Caco-2 (cell line): ENCODE measurements around the gene FHDC1. TPM values are rescaled to one million over a fixed set of nuclear protein-coding genes. Genes with fewer than 3 reads are reported as not detected.

ENCODE experiments used
- BruUV-seq: library from RNA; stranded (reverse); fragments of 400-500 nt; replicated peaks from 2 replicates; lab custom pipeline; 2021; lab: Mats Ljungman, UMichigan
- CTCF ChIA-PET: fragments of 300-600 bp; sonication (Branson Sonifier 250); formaldehyde crosslinking; loops from one replicate; lab custom pipeline; 2022; ENCODE audit warnings: antibody characterized with exemption; lab: Charles Lee
- POLR2A ChIA-PET: fragments of 300-600 bp; sonication (Branson Sonifier 250); formaldehyde crosslinking; loops from one replicate; lab custom pipeline; 2022; ENCODE audit warnings: antibody characterized with exemption; lab: Charles Lee
- DNase-seq, 2 experiments: peaks; one replicate each; pipeline versions ENCODE4 v3.0.0 to v3.0.0-alpha.2; 2020 to 2022
- H3K27me3 ChIP-seq: replicated peaks from 2 replicates; pipeline ENCODE4 v1.6.0; 2011; ENCODE audit warnings: low read length; ENCODE audit not compliant: control insufficient read depth, insufficient read depth
- H3K36me3 ChIP-seq: 2 replicates; pipeline ENCODE4 v1.5.1; 2011; ENCODE audit warnings: low read length; ENCODE audit not compliant: control insufficient read depth, insufficient read depth
- H3K4me1 ChIP-seq: fragments of 250-450 bp; sonication (Bioruptor Pico); 2 replicates; pipeline ENCODE4 v1.5.1; 2020; ENCODE audit warnings: mild to moderate bottlenecking
- H3K4me3 ChIP-seq: 2 replicates; pipeline ENCODE4 v1.5.1; 2011; ENCODE audit warnings: low read depth, mild to moderate bottlenecking, control low read depth, low read length
- H3K9me3 ChIP-seq: fragments of 250-450 bp; sonication (Bioruptor Pico); 2 replicates; pipeline ENCODE4 v1.5.1; 2020; ENCODE audit warnings: mild to moderate bottlenecking, moderate library complexity
- H3K27ac Mint-ChIP-seq: one replicate; pipeline ENCODE4 v1.8.0; 2022; ENCODE audit warnings: mixed read lengths; ENCODE audit not compliant: unreplicated experiment
- H3K27me3 Mint-ChIP-seq: one replicate; pipeline ENCODE4 v1.8.0; 2022; ENCODE audit warnings: mixed read lengths; ENCODE audit not compliant: insufficient read depth, unreplicated experiment
- H3K36me3 Mint-ChIP-seq: one replicate; pipeline ENCODE4 v1.8.0; 2022; ENCODE audit warnings: mild to moderate bottlenecking, mixed read lengths; ENCODE audit not compliant: insufficient read depth, unreplicated experiment
- H3K4me1 Mint-ChIP-seq: one replicate; pipeline ENCODE4 v1.8.0; 2022; ENCODE audit warnings: low read depth, mixed read lengths; ENCODE audit not compliant: unreplicated experiment
- H3K4me3 Mint-ChIP-seq: one replicate; pipeline ENCODE4 v1.8.0; 2022; ENCODE audit warnings: mild to moderate bottlenecking, moderate library complexity, mixed read lengths; ENCODE audit not compliant: unreplicated experiment
- H3K9me3 Mint-ChIP-seq: one replicate; pipeline ENCODE4 v1.8.0; 2022; ENCODE audit warnings: mixed read lengths; ENCODE audit not compliant: unreplicated experiment
- intact Hi-C: fragments of 100-400 bp; cut with micrococcal nuclease; formaldehyde crosslinking; loops from one replicate; pipeline ENCODE4 v1.10.0; 2022; ENCODE audit not compliant: unreplicated experiment
- total RNA-seq: library from RNA; stranded (reverse); gene quantifications from 2 replicates; pipeline ENCODE4 v1.2.3, GENCODE V29; 2022
- TF ChIP-seq, protein P1 (sequence below), 2 experiments: fragments of 200-600 bp in 1 of 2; IDR thresholded peaks; 1 replicate in 1 of 2; 2 replicates in 1 of 2; pipeline versions ENCODE4 v1.5.1 to v1.8.0; 2011 to 2022; ENCODE audit warnings: antibody characterized with exemption in 1 of 2, control low read depth in 1 of 2, inconsistent platforms in 1 of 2, low read depth in 1 of 2, low read length in 1 of 2, mild to moderate bottlenecking in 1 of 2, moderate library complexity in 1 of 2; ENCODE audit not compliant: insufficient read depth in 1 of 2, severe bottlenecking in 1 of 2, unreplicated experiment in 1 of 2

FHDC1 gene
- total RNA-seq, 1 experiment from 2014 or later: 1.4 TPM

DNA sequence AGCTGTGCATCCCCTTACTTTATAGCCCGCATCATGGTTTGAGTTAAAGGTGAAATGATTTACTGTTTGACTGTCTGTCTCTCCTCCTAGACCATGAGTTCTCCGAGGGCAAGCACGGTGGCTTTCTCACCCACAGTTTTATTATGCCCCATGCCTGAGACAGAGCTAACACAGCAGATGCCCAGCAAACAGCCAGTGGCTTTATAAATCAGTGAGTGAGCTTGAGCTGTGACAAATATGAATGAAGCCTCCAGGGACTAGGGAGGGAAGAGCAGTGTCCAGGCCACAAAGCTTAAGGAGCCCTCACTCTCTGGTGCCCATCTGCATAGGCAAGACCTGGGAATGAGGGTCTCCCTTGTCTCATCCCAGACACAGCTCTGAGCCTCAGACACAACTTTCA is 57.9 kb downstream of the FHDC1 start:
- no peaks in the 10 kb centered on the region for H3K27me3 Mint-ChIP-seq
- H3K9me3 ChIP-seq: no peaks in the 10 kb centered on the region
- no peaks in the 10 kb centered on the region; the same call in 1 of the 2 replicates for H3K27me3 ChIP-seq
- no peak overlapping the region for H3K4me3 Mint-ChIP-seq
- no peak overlapping the region for H3K4me3 ChIP-seq
- POLR2A ChIA-PET: no interaction called here
- no peaks in the 10 kb centered on the region for H3K36me3 Mint-ChIP-seq
- no peaks in the 10 kb centered on the region for H3K36me3 ChIP-seq
- TF ChIP-seq, protein P1, sequence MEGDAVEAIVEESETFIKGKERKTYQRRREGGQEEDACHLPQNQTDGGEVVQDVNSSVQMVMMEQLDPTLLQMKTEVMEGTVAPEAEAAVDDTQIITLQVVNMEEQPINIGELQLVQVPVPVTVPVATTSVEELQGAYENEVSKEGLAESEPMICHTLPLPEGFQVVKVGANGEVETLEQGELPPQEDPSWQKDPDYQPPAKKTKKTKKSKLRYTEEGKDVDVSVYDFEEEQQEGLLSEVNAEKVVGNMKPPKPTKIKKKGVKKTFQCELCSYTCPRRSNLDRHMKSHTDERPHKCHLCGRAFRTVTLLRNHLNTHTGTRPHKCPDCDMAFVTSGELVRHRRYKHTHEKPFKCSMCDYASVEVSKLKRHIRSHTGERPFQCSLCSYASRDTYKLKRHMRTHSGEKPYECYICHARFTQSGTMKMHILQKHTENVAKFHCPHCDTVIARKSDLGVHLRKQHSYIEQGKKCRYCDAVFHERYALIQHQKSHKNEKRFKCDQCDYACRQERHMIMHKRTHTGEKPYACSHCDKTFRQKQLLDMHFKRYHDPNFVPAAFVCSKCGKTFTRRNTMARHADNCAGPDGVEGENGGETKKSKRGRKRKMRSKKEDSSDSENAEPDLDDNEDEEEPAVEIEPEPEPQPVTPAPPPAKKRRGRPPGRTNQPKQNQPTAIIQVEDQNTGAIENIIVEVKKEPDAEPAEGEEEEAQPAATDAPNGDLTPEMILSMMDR (IDR thresholded peaks at IDR 0.05; ENCODE audit: insufficient read depth in 1 of 2, low read depth in 1 of 2, low read length in 1 of 2, severe bottlenecking in 1 of 2, unreplicated experiment in 1 of 2): no peak
- peaks cover 7% of the 10 kb centered on the region for H3K4me1 Mint-ChIP-seq
- H3K27ac Mint-ChIP-seq: no peak overlapping the region
- no peak for DNase-seq
- CTCF ChIA-PET: no interaction called here
- intact Hi-C loops: no loop called here
- H3K4me1 ChIP-seq: no peaks in the 10 kb centered on the region; the same call in 1 of the 2 replicates
- H3K9me3 Mint-ChIP-seq: no peaks in the 10 kb centered on the region
- no TSS peak for BruUV-seq

DNA sequence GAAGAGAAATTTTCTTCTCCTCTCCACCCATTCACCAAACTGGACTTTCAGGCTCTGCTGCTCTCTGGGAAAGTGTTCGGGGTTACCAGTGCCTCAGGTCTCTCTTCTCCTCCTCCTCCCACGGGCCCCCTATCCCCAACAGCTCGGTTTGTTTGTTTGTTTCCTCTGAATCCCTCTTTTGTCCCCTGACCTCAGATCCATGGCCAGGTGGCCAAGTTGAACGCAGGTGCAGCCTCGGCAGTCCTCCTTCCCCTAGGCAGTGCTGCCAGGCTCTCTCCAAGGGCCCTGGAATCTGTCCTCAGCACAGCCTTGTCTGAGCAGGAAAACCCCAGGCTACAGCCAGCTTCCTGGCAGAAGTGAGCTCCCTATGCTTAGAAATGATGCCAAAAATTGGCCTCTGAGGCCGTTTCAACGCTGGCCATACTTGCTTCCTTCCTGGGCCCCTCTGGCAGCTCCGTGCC is 60.0 kb downstream of the FHDC1 start:
- no peaks in the 10 kb centered on the region for H3K9me3 ChIP-seq
- peak overlapping the region; percentile 31 for H3K4me3 Mint-ChIP-seq
- H3K4me1 ChIP-seq: no peaks in the 10 kb centered on the region; the same call in 1 of the 2 replicates
- no peaks in the 10 kb centered on the region for H3K9me3 Mint-ChIP-seq
- peak overlapping the region; percentile 21 for H3K27ac Mint-ChIP-seq
- H3K36me3 Mint-ChIP-seq: no peaks in the 10 kb centered on the region
- no peaks in the 10 kb centered on the region for H3K36me3 ChIP-seq
- ChIA-PET POLR2A (no interaction called here), CTCF (no interaction called here)
- H3K4me1 Mint-ChIP-seq: peaks cover 7% of the 10 kb centered on the region
- peak in 1 of 2 experiments; percentile 10 for DNase-seq
- intact Hi-C loops: loop anchor here (5.0 kb wide), 1 partner anchor 59 kb away; the partner anchor contains the start of gene FHDC1
- H3K27me3 Mint-ChIP-seq: no peaks in the 10 kb centered on the region
- BruUV-seq: no TSS peak
- TF ChIP-seq, protein P1 (IDR thresholded peaks at IDR 0.05; ENCODE audit: insufficient read depth in 1 of 2, low read depth in 1 of 2, low read length in 1 of 2, severe bottlenecking in 1 of 2, unreplicated experiment in 1 of 2): no peak
- no peak overlapping the region for H3K4me3 ChIP-seq
- H3K27me3 ChIP-seq: no peaks in the 10 kb centered on the region

DNA sequence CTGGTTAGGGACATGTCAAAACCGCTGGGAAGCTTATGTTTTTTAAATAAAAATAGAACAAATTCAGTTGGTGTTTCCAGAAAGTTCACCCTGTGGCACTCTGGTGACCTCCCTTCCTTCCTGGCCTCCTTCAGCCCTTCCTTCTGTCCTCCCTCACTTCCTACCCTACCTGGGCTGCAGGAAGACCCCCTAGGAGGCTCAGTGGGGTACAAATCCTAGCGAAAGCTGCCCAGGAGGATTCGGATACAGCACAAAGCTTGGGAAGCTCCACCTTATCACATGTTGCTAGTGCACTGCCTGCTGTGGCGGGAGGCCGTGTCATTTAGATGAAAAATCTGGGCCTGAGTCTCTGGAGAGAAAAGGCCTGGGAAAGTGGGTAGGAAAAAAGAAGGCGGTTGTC is 60.5 kb downstream of the FHDC1 start:
- ChIA-PET CTCF (no interaction called here), POLR2A (no interaction called here)
- H3K27me3 ChIP-seq: no peaks in the 10 kb centered on the region
- H3K36me3 ChIP-seq: no peaks in the 10 kb centered on the region
- H3K4me3 ChIP-seq: no peak overlapping the region
- H3K4me3 Mint-ChIP-seq: no peak overlapping the region
- H3K36me3 Mint-ChIP-seq: no peaks in the 10 kb centered on the region
- intact Hi-C loops: loop anchor here (5.0 kb wide), 1 partner anchor 59 kb away; the partner anchor contains the start of gene FHDC1
- BruUV-seq: no TSS peak
- peaks cover 7% of the 10 kb centered on the region for H3K4me1 Mint-ChIP-seq
- no peaks in the 10 kb centered on the region for H3K9me3 ChIP-seq
- H3K9me3 Mint-ChIP-seq: no peaks in the 10 kb centered on the region
- TF ChIP-seq, protein P1 (IDR thresholded peaks at IDR 0.05; ENCODE audit: insufficient read depth in 1 of 2, low read depth in 1 of 2, low read length in 1 of 2, severe bottlenecking in 1 of 2, unreplicated experiment in 1 of 2): no peak
- DNase-seq: no peak
- H3K4me1 ChIP-seq: no peaks in the 10 kb centered on the region; the same call in 1 of the 2 replicates
- no peak overlapping the region for H3K27ac Mint-ChIP-seq
- H3K27me3 Mint-ChIP-seq: no peaks in the 10 kb centered on the region
